ENCODE measurements around the gene FKTN. TPM values are rescaled to one million over a fixed set of nuclear protein-coding genes. Genes with fewer than 3 reads are reported as not detected.

Gene FKTN
- total and polyA plus RNA-seq, 9 of the 15 experiments (the other 6 are each of a cell fraction or from before 2014, with no cell fraction given) = 5.4 to 16.3 (median 10.4) TPM

DNA sequence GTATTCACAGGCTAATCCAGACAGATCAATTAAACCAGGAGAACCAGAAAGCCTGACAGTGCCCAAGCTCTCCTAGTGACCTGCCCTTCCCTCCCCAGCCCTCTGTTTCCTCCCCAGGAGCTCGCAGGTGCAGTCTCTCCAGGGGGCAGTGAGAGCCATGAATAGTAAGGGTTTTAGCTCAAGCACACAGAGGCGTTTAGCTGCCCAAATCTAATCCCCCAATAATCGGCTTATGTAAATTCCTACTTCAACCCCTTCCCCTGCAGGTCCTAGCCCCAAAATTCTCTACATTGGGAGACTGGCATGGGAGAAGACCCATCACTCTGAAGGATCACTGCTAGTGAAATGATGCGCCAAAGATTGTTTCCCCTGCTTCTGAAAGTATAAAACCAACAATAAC is 93.9 kb downstream of the FKTN start:
- WGBS (ENCODE audit: insufficient coverage, low coverage, missing lambda C conversion rate) = 28% methylated on average over 4 of the region's 4 CpGs
- Histone ChIP-seq H3K9me3 (replicated peaks; ENCODE audit: control insufficient read depth, insufficient read depth, low read depth, low read length) (no peaks in the 10 kb centered on the region), H3K4me2 (ENCODE audit: insufficient read depth, low read length) (no peak overlapping the region), H3K9me1 (ENCODE audit: control insufficient read depth, insufficient read depth, low read length) (no peaks in the 10 kb centered on the region), H3K4me1 (replicated peaks in 1 of 2; ENCODE audit: control insufficient read depth in 2 of 2, insufficient read depth in 2 of 2, low read length in 2 of 2) (peaks cover 23 to 29% of the 10 kb centered on the region in 2 experiments), H3K27ac (ENCODE audit: extremely low read depth, low read depth, low read length) (no peak overlapping the region), H3K27me3 (ENCODE audit: control insufficient read depth in 2 of 2, insufficient read depth in 2 of 2, low read length in 2 of 2) (no peaks in the 10 kb centered on the region), H3K36me3 (ENCODE audit: control insufficient read depth, insufficient read depth, low read length) (no peaks in the 10 kb centered on the region), H4K20me1 (replicated peaks; ENCODE audit: control insufficient read depth, insufficient read depth, low read length) (no peaks in the 10 kb centered on the region), H3K79me2 (ENCODE audit: control insufficient read depth, insufficient read depth, low read length) (no peaks in the 10 kb centered on the region), H3K9ac (ENCODE audit: insufficient read depth in 1 of 2, low read depth in 2 of 2, low read length in 2 of 2) (no peak overlapping the region), H2AFZ (ENCODE audit: low read depth, low read length) (no peak overlapping the region), H3K4me3 (no peak overlapping the region)
- DNase-seq (ENCODE audit: extremely low read depth in 1 of 4, low spot score in 3 of 4) (no peak), FAIRE-seq (no peak), ATAC-seq (no peak)
- POLR2A ChIA-PET = interaction anchor here (0.6 to 1.3 kb wide), 3 partner anchors 10 to 63 kb away, joined by 4 to 5 read pairs (median 4); partner anchors contain the start of gene TAL2
- in situ Hi-C loops (cut with MboI) = no loop called here
- intact Hi-C loops (cut with micrococcal nuclease) = no loop called here
- TF ChIP-seq NEUROD1 (IDR thresholded peaks at IDR 0.05; ENCODE audit: borderline replicate concordance, low read depth, low read length, partially characterized antibody) (no peak), YBX1 (IDR thresholded peaks at IDR 0.05) (no peak), SMARCA4 (IDR thresholded peaks at IDR 0.05) (no peak), TRIM28 (IDR thresholded peaks at IDR 0.05) (no peak), L3MBTL2 (IDR thresholded peaks at IDR 0.05) (no peak), HNRNPL (IDR thresholded peaks at IDR 0.05; ENCODE audit: low read depth, low read length) (no peak), ZNF217 (CRISPR knock-in tag; IDR thresholded peaks at IDR 0.05) (no peak), MAZ (CRISPR knock-in tag; conservative IDR thresholded peaks at IDR 0.05 in 1 of 2, IDR thresholded peaks at IDR 0.05 in 1 of 2) (no peak), KLF1 (tag; IDR thresholded peaks at IDR 0.05) (no peak), NFE2L1 (tag; IDR thresholded peaks at IDR 0.05; ENCODE audit: borderline replicate concordance, low read depth) (no peak), SPI1 (IDR thresholded peaks at IDR 0.05; ENCODE audit: borderline replicate concordance, low read depth, low read length) (no peak), SMC3 (conservative IDR thresholded peaks at IDR 0.05; ENCODE audit: insufficient read depth, low read depth, low read length) (no peak)
- TF ChIP-seq, protein P1, sequence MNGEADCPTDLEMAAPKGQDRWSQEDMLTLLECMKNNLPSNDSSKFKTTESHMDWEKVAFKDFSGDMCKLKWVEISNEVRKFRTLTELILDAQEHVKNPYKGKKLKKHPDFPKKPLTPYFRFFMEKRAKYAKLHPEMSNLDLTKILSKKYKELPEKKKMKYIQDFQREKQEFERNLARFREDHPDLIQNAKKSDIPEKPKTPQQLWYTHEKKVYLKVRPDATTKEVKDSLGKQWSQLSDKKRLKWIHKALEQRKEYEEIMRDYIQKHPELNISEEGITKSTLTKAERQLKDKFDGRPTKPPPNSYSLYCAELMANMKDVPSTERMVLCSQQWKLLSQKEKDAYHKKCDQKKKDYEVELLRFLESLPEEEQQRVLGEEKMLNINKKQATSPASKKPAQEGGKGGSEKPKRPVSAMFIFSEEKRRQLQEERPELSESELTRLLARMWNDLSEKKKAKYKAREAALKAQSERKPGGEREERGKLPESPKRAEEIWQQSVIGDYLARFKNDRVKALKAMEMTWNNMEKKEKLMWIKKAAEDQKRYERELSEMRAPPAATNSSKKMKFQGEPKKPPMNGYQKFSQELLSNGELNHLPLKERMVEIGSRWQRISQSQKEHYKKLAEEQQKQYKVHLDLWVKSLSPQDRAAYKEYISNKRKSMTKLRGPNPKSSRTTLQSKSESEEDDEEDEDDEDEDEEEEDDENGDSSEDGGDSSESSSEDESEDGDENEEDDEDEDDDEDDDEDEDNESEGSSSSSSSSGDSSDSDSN (IDR thresholded peaks at IDR 0.05; ENCODE audit: borderline replicate concordance in 1 of 2, low read depth in 2 of 2, low read length in 2 of 2) = no peak
- TF ChIP-seq, protein P2, sequence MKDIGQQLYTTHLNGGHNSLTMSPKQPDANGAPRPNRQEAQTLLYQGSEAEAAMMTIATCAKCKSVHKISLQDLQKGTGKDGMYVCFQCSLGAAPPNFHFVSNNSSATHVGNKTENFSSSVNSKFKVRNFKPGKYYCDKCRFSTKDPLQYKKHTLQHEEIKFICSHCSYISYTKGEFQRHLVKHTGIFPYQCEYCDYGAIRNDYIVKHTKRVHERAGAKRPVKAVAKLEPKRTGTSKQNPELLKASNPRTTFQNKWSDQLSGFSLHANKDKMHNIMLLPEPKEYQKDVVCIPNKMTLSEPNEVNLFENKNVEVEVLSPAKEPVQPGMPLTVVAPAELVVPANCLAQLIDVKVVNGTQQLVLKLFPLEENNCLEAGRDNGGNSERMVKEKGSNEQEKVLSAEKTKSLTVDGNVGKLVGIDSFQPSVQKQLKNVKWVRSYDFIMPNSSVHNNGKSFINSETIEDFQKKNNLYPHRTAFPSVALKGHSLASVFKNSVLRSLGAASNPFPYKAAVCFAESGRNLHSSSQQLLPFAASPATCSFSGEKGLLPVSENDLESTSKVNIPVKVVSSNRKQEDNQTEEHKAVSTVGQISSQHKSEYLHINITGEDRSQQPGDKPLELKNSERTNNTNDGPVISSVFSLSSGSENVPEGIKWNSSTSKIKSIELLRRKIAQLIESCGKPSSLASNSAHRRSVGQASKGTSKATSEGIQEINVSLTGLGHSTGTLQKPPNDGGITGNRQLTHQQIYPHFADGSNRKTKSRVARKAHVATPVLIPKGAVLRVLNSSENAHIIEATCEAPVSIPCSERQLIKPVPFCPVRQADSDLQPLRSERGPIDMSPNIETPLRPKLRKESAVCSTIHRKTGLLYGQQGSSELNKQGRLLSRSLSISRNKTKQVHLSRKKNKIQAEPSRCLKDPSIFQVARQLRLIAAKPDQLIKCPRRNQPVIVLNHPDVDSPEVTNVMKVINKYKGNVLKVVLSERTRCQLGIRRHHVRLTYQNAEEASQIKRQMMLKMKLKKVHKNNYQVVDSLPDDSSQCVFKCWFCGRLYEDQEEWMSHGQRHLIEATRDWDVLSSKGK (CRISPR knock-in tag; IDR thresholded peaks at IDR 0.05) = no peak
- no TSS peak for BruUV-seq (replicated peaks)
- CTCF ChIA-PET (ENCODE audit: low intra/inter-chr PET ratio) = no interaction called here
